HepG2 (cell line): ENCODE results near the gene SLC22A7. TPM values are rescaled to one million over a fixed set of nuclear protein-coding genes. Genes with fewer than 3 reads are reported as not detected.

Experiments
- ARID5B ChIP-seq: IDR thresholded peaks from 2 replicates; pipeline ENCODE4 v1.4.0; 2020; ENCODE audit warnings: mild to moderate bottlenecking, missing genetic modification reagents
- BCLAF1 ChIP-seq: fragments of 450-650 bp; IDR thresholded peaks from 2 replicates; pipeline ENCODE4 v1.6.1; 2017; ENCODE audit warnings: mild to moderate bottlenecking
- CAMTA2 ChIP-seq: sonication (generic); formaldehyde crosslinking; IDR thresholded peaks from 2 replicates; pipeline ENCODE4 v1.4.0; 2020; ENCODE audit warnings: mild to moderate bottlenecking, missing genetic modification reagents, borderline replicate concordance
- ERF ChIP-seq: IDR thresholded peaks from 2 replicates; pipeline ENCODE4 v1.6.1; 2018; ENCODE audit warnings: missing biosample characterization, missing genetic modification reagents
- HNF4A ChIP-seq: sonication (generic); formaldehyde crosslinking; IDR thresholded peaks from 2 replicates; pipeline ENCODE4 v1.4.0; 2020; ENCODE audit warnings: missing genetic modification reagents
- KDM3A ChIP-seq: IDR thresholded peaks from 2 replicates; pipeline ENCODE4 v1.6.1; 2018; ENCODE audit warnings: low read depth, missing compliant biosample characterization
- MAX ChIP-seq: IDR thresholded peaks from 2 replicates; pipeline ENCODE4 v1.6.1; 2012; ENCODE audit warnings: inconsistent platforms
- MTA1 ChIP-seq: sonication (generic); formaldehyde crosslinking; IDR thresholded peaks from 2 replicates; pipeline ENCODE4 v1.4.0; 2020; ENCODE audit warnings: missing genetic modification reagents, mild to moderate bottlenecking, borderline replicate concordance
- NCOA1 ChIP-seq: sonication (generic); formaldehyde crosslinking; IDR thresholded peaks from 2 replicates; pipeline ENCODE4 v1.9.0; 2021; ENCODE audit warnings: missing genetic modification reagents
- PAWR ChIP-seq: sonication (generic); formaldehyde crosslinking; IDR thresholded peaks from 2 replicates; pipeline ENCODE4 v1.4.0; 2020; ENCODE audit warnings: missing genetic modification reagents, mild to moderate bottlenecking, borderline replicate concordance
- TEAD3 ChIP-seq: optimal IDR thresholded peaks from 2 replicates; pipeline ENCODE3; 2016; ENCODE audit warnings: borderline replicate concordance
- TEF ChIP-seq: sonication (generic); formaldehyde crosslinking; IDR thresholded peaks from 2 replicates; pipeline ENCODE4 v1.5.0; 2020; ENCODE audit warnings: missing genetic modification reagents
- TP53 ChIP-seq: sonication (generic); formaldehyde crosslinking; conservative IDR thresholded peaks from 2 replicates; pipeline ENCODE4 v1.4.0; 2020; ENCODE audit warnings: missing genetic modification reagents
- XRCC5 ChIP-seq: fragments of 200-400 bp; formaldehyde crosslinking; optimal IDR thresholded peaks from 2 replicates; pipeline ENCODE3; 2017; ENCODE audit warnings: mild to moderate bottlenecking, low read length
- YY1 ChIP-seq: IDR thresholded peaks from 2 replicates; pipeline ENCODE4 v1.6.1; 2011; ENCODE audit warnings: low read length, low read depth, moderate library complexity, mild to moderate bottlenecking; ENCODE audit not compliant: insufficient read depth, insufficient replicate concordance
- ZNF143 ChIP-seq: sonication (generic); formaldehyde crosslinking; IDR thresholded peaks from 2 replicates; pipeline ENCODE4 v1.4.0; 2020; ENCODE audit warnings: missing genetic modification reagents
- ZNF160 ChIP-seq: sonication (generic); formaldehyde crosslinking; IDR thresholded peaks from 2 replicates; pipeline ENCODE4 v1.8.0; 2022; ENCODE audit warnings: mild to moderate bottlenecking, inconsistent platforms, missing genetic modification reagents
- ZNF563 ChIP-seq: sonication (generic); formaldehyde crosslinking; IDR thresholded peaks from 2 replicates; pipeline ENCODE4 v1.8.0; 2022; ENCODE audit warnings: mild to moderate bottlenecking, moderate library complexity, missing genetic modification reagents
- ZNF780A ChIP-seq: sonication (generic); formaldehyde crosslinking; IDR thresholded peaks from 2 replicates; pipeline ENCODE4 v1.8.0; 2022; ENCODE audit warnings: mild to moderate bottlenecking, missing genetic modification reagents, moderate library complexity
- ZSCAN9 ChIP-seq: IDR thresholded peaks from 2 replicates; pipeline ENCODE4 v1.6.1; 2016; ENCODE audit warnings: borderline replicate concordance
- ZXDC ChIP-seq: sonication (generic); formaldehyde crosslinking; IDR thresholded peaks from 2 replicates; pipeline ENCODE4 v1.5.0; 2020; ENCODE audit warnings: mild to moderate bottlenecking, missing genetic modification reagents
- polyA plus RNA-seq, 8 experiments: library from polyadenylated mRNA; depleted of rRNA in 3 of 8; stranded (reverse) in 7 of 8; unstranded in 1 of 8; fragments of >200 nt; fragmentation: Illumina TruSeq in 4 of 8; extraction: Trizol in 4 of 8; gene quantifications; 2 replicates each; pipeline versions ENCODE4 v1.2.1 to v1.2.3, GENCODE V29; 2011 to 2016; ENCODE audit warnings: low read depth in 4 of 8, missing spikeins in 1 of 8, mixed read lengths in 1 of 8; ENCODE audit not compliant: insufficient read depth in 1 of 8
- total RNA-seq, 5 experiments: library from RNA; depleted of rRNA; stranded (reverse); fragments of >200 nt; fragmentation: Illumina TruSeq; extraction: Trizol; gene quantifications; 2 replicates each; pipeline ENCODE4 v1.2.3, GENCODE V29; 2016; ENCODE audit warnings: low read depth in 1 of 5

The SLC22A7 gene
- total and polyA plus RNA-seq, 2 of the 13 experiments (the other 11 are each of a cell fraction or from before 2014, with no cell fraction given), result 5.3 to 22.6 TPM

GRCh38 chr6:43290905-43291355, 7.1 kb upstream of the SLC22A7 start (continued):
- TF ChIP-seq ARID5B (CRISPR knock-in tag), result peak; percentile 89
- TF ChIP-seq ZNF143 (CRISPR knock-in tag), result peak; percentile 25; the same call in 1 of the 2 replicates
- no peak for TF ChIP-seq ZNF780A (CRISPR knock-in tag)
- peak; percentile 72 for TF ChIP-seq YY1
- TF ChIP-seq TP53, result no peak; the same call in 1 of the 2 replicates
- TF ChIP-seq KDM3A (CRISPR knock-in tag), result peak; percentile 60; the same call in 1 of the 2 replicates
- TF ChIP-seq NCOA1 (CRISPR knock-in tag), result 0 out of 2 replicates have a peak, but pooled peaks have one; percentile 70
- peak; percentile 51 for TF ChIP-seq XRCC5
- TF ChIP-seq BCLAF1, result no peak
- TF ChIP-seq PAWR (CRISPR knock-in tag), result no peak
- TF ChIP-seq MTA1, result peak; percentile 70; the same call in 1 of the 2 replicates
- TF ChIP-seq ZSCAN9, result peak; percentile 73; the same call in 1 of the 2 replicates
- TF ChIP-seq ZXDC (CRISPR knock-in tag), result peak; percentile 38; the same call in 1 of the 2 replicates
- peak; percentile 76; the same call in 1 of the 2 replicates for TF ChIP-seq ERF
- TF ChIP-seq ZNF160, result no peak
- 0 out of 2 replicates have a peak, but pooled peaks have one; percentile 21 for TF ChIP-seq TEF (CRISPR knock-in tag)
- no peak for TF ChIP-seq CAMTA2 (CRISPR knock-in tag)
- TF ChIP-seq HNF4A, result peak; percentile 98
- peak; percentile 79 for TF ChIP-seq TEAD3 (CRISPR knock-in tag)
- TF ChIP-seq ZNF563, result no peak
- peak; percentile 67 for TF ChIP-seq MAX
